A549 treated with Mapracorat at 1 μM for 4 hours (cell line): ENCODE results near the gene LSM12. TPM values are rescaled to one million over a fixed set of nuclear protein-coding genes. Genes with fewer than 3 reads are reported as not detected.

Source experiments
- total RNA-seq: library from RNA; stranded (reverse); fragments of 200-300 nt; extraction: Qiagen RNA extraction; gene quantifications from 5 replicates; pipeline ENCODE4 v1.2.3, GENCODE V29; 2022

LSM12 gene
- total RNA-seq, result 50.1 to 55.9 TPM (median 51.9 TPM) in 5 replicates

GRCh38 chr17:44066204-44066930 lies at the start of gene LSM12:
LSM12 (minus strand) TSS chr17:44066671; CDS start chr17:44066587, 84 bp downstream.

GRCh38 chr17:44070455-44071197 lies 4.2 kb upstream of the LSM12 start, which contains the start of gene G6PC3:
G6PC3 (plus strand) TSS chr17:44070735; CDS start chr17:44070966, 231 bp downstream.

GRCh38 chr17:44014437-44015172 lies 51.9 kb downstream of the LSM12 start, which contains the start of gene TMEM101:
TMEM101 (minus strand) TSS chr17:44014963; CDS start chr17:44014952, 11 bp downstream.

GRCh38 chr17:44004077-44004760 lies 62.3 kb downstream of the LSM12 start, which contains the start of gene NAGS:
NAGS (plus strand) TSS chr17:44004622; CDS start chr17:44004664, 42 bp downstream.

Other genes starting within 250 kb of the LSM12 start
- 15.0 to 19.4 TPM (median 16.5 TPM) in 5 replicates for gene MPP3, start 233.5 kb downstream of the LSM12 start, total RNA-seq
- gene CD300LG, start 219.5 kb downstream of the LSM12 start, total RNA-seq, result not detected in 5 replicates
- 1.1 to 1.8 TPM (median 1.3 TPM) in 5 replicates for gene MPP2, start 159.1 kb downstream of the LSM12 start, total RNA-seq
- not detected in 5 replicates for gene PPY, start 124.2 kb downstream of the LSM12 start, total RNA-seq
- gene PYY, start 112.7 kb downstream of the LSM12 start, total RNA-seq, result not detected in 5 replicates
- gene NAGS, start 62.0 kb downstream of the LSM12 start, total RNA-seq, result 0.77 to 1.5 TPM (median 1.1 TPM) in 5 replicates
- 25.1 to 33.0 TPM (median 30.8 TPM) in 5 replicates for gene TMEM101, start 51.7 kb downstream of the LSM12 start, total RNA-seq
- gene G6PC3, start 4.1 kb upstream of the LSM12 start, total RNA-seq, result 117 to 181 TPM (median 160 TPM) in 5 replicates
- gene HDAC5, start 57.0 kb upstream of the LSM12 start, total RNA-seq, result 13.9 to 19.7 TPM (median 15.3 TPM) in 5 replicates
- gene HROB, start 75.3 kb upstream of the LSM12 start, total RNA-seq, result 8.4 to 11.2 TPM (median 10.1 TPM) in 5 replicates
- 0.07 to 0.32 TPM (median 0.12 TPM) in 3 of 5 replicates, not detected in the others for gene ASB16, start 104.0 kb upstream of the LSM12 start, total RNA-seq
- 36.2 to 44.7 TPM (median 43.5 TPM) in 5 replicates for gene TMUB2, start 120.3 kb upstream of the LSM12 start, total RNA-seq
- 49.9 to 70.2 TPM (median 66.3 TPM) in 5 replicates for gene ATXN7L3, start 133.2 kb upstream of the LSM12 start, total RNA-seq
- gene UBTF, start 153.0 kb upstream of the LSM12 start, total RNA-seq, result 86.8 to 95.4 TPM (median 90.0 TPM) in 5 replicates
- gene SLC4A1, start 201.5 kb upstream of the LSM12 start, total RNA-seq, result not detected in 5 replicates
- gene RUNDC3A, start 241.9 kb upstream of the LSM12 start, total RNA-seq, result 0.74 to 1.1 TPM (median 0.83 TPM) in 5 replicates